HUDEP-2 (cell line): ENCODE measurements around the gene RPL12.

ENCODE experiments used
- DNase-seq, 76 experiments: peaks; one replicate each; lab custom pipeline; 2025; ENCODE audit not compliant: unreplicated experiment in 76 of 76; lab: John Stamatoyannopoulos, UW

RPL12 gene

DNA sequence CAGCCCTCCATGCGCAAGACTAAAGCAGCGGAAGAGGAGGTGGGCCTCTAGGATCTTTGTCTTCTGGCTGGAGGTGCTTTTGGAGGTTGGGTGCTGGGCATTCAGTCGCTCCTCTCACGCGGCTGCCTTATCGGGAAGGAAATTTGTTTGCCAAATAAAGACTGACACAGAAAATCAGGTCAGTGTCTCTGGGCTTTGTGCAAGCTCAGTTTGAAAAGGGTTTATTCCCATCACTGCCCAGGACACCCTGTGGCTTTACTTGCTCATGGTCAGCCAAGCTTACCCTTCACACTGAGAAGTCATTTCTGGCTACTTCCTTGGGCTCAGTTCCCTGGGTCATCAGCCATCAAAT, 43.7 kb downstream of the RPL12 start:
- no peak for DNase-seq

DNA sequence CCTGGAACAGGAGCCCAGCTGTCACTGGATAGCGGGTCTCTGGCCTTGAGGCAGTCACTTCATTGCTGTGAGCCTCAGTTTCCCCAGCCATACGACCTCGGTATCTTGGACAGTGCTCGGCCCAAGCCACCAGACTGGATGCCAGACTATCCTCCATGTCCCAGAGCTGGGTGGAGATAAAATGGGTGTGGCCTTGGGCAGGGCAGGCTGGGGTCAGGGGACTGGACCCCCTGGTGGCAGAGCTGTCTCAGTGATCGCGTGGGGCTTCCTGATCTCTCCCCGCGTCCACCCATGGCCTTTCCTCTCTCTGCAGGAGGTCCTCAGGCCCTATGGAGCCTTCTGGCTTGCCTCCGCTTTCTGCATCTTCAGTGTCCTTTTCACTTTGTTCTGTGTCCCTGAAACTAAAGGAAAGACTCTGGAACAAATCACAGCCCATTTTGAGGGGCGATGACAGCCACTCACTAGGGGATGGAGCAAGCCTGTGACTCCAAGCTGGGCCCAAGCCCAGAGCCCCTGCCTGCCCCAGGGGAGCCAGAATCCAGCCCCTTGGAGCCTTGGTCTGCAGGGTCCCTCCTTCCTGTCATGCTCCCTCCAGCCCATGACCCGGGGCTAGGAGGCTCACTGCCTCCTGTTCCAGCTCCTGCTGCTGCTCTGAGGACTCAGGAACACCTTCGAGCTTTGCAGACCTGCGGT, 44.3 kb downstream of the RPL12 start:
- no peak for DNase-seq

DNA sequence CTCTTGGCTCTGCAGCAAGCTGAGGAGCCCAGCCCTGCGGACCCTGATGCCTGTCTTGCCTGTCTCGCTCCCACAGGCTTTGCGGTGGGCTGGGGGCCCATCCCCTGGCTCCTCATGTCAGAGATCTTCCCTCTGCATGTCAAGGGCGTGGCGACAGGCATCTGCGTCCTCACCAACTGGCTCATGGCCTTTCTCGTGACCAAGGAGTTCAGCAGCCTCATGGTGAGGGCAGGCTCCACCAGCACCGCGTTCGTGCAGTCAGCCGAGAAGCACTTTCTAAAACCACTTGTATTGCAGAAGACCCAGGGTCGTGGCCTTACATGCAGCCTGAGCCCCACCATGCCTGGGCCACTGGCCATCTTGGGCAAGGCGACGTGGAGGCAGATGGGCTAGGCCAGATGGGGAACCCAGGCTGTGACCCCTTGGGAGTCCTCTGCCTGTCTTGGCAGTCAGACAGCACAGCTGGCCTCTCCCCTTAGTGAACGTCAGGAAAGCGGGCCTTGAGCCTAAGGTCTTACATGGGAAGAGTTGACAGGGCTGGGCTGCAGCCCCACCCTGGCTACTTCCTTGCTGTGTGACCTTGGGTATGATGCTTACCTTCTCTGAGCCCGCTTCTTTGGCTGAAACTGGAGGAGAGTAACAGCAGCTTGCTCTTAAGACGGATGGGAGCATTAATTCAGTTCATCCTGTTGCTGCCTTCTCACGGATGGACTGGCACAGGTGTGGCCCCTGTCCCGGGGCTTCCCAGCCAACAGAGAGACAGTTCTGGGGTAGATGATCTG, 45.7 kb downstream of the RPL12 start:
- DNase-seq = no peak

DNA sequence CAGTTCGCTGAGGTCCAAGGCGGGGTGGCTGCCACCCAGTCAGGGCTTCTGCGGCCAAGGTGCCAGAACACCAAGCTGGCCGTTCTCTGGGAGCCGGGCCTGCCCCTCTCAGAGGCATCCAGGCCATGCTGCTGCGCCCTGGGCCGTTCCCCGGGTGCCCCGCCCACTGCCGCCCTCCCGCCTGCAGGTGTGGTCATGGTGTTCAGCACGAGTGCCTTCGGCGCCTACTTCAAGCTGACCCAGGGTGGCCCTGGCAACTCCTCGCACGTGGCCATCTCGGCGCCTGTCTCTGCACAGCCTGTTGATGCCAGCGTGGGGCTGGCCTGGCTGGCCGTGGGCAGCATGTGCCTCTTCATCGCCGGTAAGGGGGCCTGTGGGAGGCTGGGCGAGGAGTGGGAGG, 46.6 kb downstream of the RPL12 start:
- DNase-seq = no peak

DNA sequence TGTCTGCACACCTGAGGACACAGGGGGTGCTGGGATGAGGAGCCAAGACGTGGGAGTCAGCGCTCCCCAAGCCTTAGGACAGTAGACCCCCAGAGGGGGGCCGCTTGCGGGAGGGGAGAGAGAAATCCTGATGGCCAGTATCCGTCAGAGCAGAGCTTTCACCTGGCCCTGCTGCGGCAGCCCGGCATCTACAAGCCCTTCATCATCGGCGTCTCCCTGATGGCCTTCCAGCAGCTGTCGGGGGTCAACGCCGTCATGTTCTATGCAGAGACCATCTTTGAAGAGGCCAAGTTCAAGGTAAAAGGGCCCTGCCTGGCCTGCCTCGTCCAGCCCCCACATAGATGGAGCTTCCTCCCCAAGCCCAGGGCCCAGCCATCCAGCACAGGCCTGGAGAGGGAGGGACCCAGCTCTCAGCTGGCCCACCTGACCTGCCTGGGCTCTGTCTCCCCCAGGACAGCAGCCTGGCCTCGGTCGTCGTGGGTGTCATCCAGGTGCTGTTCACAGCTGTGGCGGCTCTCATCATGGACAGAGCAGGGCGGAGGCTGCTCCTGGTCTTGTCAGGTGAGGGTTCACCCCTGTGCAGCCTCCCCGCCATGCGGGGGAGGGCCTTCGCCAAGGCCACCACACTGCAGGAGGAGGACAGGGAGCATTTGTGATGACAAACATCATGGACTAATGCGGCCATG, 47.6 kb downstream of the RPL12 start:
- no peak for DNase-seq

DNA sequence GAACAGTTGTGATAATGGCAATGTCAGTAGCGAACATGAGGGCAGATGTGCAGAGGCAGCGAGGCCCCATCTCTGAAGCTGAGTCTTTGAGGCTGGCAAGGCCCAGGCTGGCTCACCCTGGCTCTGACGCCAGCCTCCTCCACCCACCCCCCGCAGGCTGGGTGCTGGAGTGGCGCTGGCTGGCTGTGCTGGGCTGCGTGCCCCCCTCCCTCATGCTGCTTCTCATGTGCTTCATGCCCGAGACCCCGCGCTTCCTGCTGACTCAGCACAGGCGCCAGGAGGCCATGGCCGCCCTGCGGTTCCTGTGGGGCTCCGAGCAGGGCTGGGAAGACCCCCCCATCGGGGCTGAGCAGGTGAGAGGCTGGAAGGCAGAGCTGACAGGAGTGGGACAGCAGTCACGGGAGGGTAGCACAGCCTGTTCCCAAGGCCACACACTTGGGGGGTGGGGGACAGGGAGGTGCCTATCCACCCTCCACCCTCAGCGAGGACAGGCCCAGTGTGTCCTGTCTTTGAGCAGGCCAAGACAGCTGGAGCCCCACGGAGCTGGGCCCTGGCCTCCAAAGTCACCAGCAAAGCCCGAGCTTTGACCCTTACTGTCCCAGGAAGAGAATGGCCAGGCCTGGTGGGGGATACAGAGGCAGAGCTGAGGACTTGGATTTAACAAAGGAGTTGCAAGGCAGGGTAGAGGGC, 48.7 kb downstream of the RPL12 start:
- no peak for DNase-seq

DNA sequence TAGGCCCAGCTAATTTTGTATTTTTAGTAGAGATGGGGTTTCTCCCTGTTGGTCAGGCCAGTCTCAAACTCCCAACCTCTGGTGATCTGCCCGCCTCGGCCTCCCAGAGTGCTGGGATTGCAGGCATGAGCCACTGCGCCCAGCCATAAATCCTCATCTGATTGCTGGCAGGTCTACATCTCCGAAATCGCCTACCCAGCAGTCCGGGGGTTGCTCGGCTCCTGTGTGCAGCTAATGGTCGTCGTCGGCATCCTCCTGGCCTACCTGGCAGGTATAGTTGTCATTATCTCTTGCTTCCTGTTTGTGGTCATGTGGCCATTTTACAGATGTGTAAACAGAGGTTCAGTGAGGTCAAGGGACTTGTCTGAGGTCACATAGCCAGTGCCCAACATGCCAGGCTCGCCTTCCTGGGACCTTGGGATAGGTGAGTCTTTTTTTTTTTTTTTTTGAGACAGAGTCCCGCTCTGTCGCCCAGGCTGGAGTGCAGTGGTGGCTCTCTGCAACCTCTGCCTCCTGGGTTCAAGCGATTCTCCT, 51.4 kb downstream of the RPL12 start:
- DNase-seq = no peak

DNA sequence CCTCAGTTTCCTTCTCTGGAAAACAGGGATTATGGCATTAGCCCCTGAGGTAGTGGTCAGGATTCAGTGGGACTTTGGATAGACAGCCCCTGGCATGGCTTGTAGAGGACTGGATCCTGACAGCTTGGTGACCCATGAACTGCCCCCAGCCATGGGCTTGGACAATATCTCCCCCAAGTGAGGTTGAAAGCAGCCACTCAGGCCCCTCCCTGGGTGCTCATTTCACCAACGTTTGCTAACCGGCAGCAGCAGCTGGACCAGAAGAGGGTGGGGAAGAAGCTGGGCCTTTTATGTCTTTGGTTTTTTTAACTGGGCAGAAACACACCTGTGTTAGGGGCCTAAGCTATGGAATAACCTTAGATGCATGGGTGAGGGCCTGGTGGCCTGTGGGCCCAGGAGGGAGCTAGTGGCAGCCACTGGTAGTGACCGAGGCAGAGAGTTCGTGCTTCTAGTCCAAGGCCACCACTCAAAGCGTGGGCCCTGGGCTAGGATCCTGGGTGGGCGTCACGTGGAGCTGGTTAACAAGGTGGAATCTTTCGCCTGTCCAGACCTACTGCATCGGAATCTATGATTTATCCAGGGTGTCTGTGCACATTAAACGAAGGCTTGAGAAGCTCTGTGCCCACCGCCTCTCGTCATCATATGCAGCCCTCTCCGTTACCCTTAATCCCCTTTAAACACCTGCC, 52.3 kb downstream of the RPL12 start:
- no peak for DNase-seq

DNA sequence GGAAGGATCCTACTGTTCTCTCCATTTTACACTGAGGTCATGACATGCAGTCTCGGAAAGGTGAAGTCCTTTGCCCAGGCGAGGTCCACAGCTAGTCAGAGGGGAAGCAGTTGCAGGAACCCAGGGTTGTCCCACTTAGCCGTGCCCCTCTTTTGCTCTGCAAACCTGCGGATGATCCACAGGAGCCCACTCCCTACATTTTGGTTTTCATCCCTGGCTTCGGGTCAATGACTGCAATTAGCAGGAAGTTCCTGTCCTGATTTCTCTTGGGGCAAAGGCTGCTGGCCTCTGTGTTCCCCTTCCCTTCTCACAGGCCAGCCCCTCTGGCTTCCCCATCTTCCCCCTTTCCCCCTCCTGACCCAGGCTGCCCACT, 52.9 kb downstream of the RPL12 start:
- DNase-seq = no peak
